ENCODE data around the gene VN1R5. TPM values are rescaled to one million over a fixed set of nuclear protein-coding genes. Genes with fewer than 3 reads are reported as not detected.

VN1R5 gene
- total RNA-seq, 1 donor from 2014 or later = not detected

GRCh38 chr1:247228133-247228532 is 27.7 kb upstream of the VN1R5 start:
- Histone ChIP-seq H3K36me3 (no peaks in the 10 kb centered on the region), H3K9me3 (peaks cover 8% of the 10 kb centered on the region), H3K4me1 (no peaks in the 10 kb centered on the region), H3K4me3 (no peak overlapping the region), H3K27ac (no peak overlapping the region), H3K27me3 (no peaks in the 10 kb centered on the region)
- no peak for ATAC-seq
- TF ChIP-seq CTCF (IDR thresholded peaks at IDR 0.05) = no peak
- DNase-seq = no peak
- intact Hi-C loops (cut with DNase I) = no loop called here

- Histone ChIP-seq H3K36me3 (no peaks in the 10 kb centered on the region), H3K4me3 (no peak overlapping the region)
Measured at GRCh38 chr1:247241691-247242090, 14.2 kb upstream of the VN1R5 start.

GRCh38 chr1:247243524-247244137 is 12.2 kb upstream of the VN1R5 start:
- no peaks in the 10 kb centered on the region for H3K36me3 ChIP-seq
- H3K9me3 ChIP-seq = no peaks in the 10 kb centered on the region
- no peak for TF ChIP-seq CTCF (IDR thresholded peaks at IDR 0.05)
- H3K27ac ChIP-seq = no peak overlapping the region
- no peaks in the 10 kb centered on the region for H3K4me1 ChIP-seq
- H3K4me3 ChIP-seq = no peak overlapping the region
- H3K27me3 ChIP-seq = no peaks in the 10 kb centered on the region
- intact Hi-C loops (cut with DNase I) = no loop called here
- ATAC-seq = no peak
- DNase-seq = no peak

More at GRCh38 chr1:247241691-247242090, 14.2 kb upstream of the VN1R5 start:
- no peak for DNase-seq
- no peak for TF ChIP-seq CTCF (IDR thresholded peaks at IDR 0.05)
- Histone ChIP-seq H3K4me1 (no peaks in the 10 kb centered on the region), H3K27me3 (no peaks in the 10 kb centered on the region), H3K9me3 (no peaks in the 10 kb centered on the region), H3K27ac (no peak overlapping the region)
- no peak for ATAC-seq
- intact Hi-C loops (cut with DNase I) = no loop called here

GRCh38 chr1:247246325-247247115 is 9.4 kb upstream of the VN1R5 start:
- no peak overlapping the region for H3K27ac ChIP-seq
- no peaks in the 10 kb centered on the region for H3K4me1 ChIP-seq
- intact Hi-C loops (cut with DNase I) = no loop called here
- no peaks in the 10 kb centered on the region for H3K27me3 ChIP-seq
- H3K36me3 ChIP-seq = no peaks in the 10 kb centered on the region
- no peak for TF ChIP-seq CTCF (IDR thresholded peaks at IDR 0.05)
- DNase-seq (no peak), ATAC-seq (no peak)
- no peak overlapping the region for H3K4me3 ChIP-seq
- no peaks in the 10 kb centered on the region for H3K9me3 ChIP-seq

GRCh38 chr1:247247568-247247967 is 8.3 kb upstream of the VN1R5 start:
- Histone ChIP-seq H3K4me3 (no peak overlapping the region), H3K27ac (no peak overlapping the region), H3K27me3 (no peaks in the 10 kb centered on the region), H3K36me3 (no peaks in the 10 kb centered on the region), H3K9me3 (no peaks in the 10 kb centered on the region), H3K4me1 (no peaks in the 10 kb centered on the region)
- ATAC-seq (no peak), DNase-seq (no peak)
- TF ChIP-seq CTCF (IDR thresholded peaks at IDR 0.05) = no peak
- intact Hi-C loops (cut with DNase I) = no loop called here
